Testis (tissue), 5 donors: Measurements from ENCODE around the gene NGRN. TPM values are rescaled to one million over a fixed set of nuclear protein-coding genes. Genes with fewer than 3 reads are reported as not detected.

ENCODE experiments used
- DNase-seq: peaks from one replicate; pipeline ENCODE4 v3.0.0-alpha.2; 2019
- H3K27ac ChIP-seq, 2 donors: fragments of 200-600 bp; sonication (generic); one replicate each; pipeline ENCODE4 v1.5.1; 2019
- H3K27me3 ChIP-seq: fragments of 200-600 bp; sonication (generic); one replicate; pipeline ENCODE4 v1.5.1; 2019
- H3K36me3 ChIP-seq: fragments of 200-600 bp; sonication (generic); one replicate; pipeline ENCODE4 v1.5.1; 2017; ENCODE audit warnings: low read depth; ENCODE audit errors: missing control alignments
- H3K4me1 ChIP-seq: fragments of 200-600 bp; sonication (generic); one replicate; pipeline ENCODE4 v1.5.1; 2019
- H3K4me3 ChIP-seq, 2 donors: fragments of 200-600 bp; sonication (generic); one replicate each; pipeline ENCODE4 v1.5.1; 2017 to 2019
- H3K9me3 ChIP-seq: fragments of 200-600 bp; sonication (generic); one replicate; pipeline ENCODE4 v1.5.1; 2017
- POLR2A ChIP-seq: fragments of 450-650 bp; IDR thresholded peaks from one replicate; pipeline ENCODE4 v1.6.1; 2017; ENCODE audit warnings: antibody characterized with exemption, mild to moderate bottlenecking, moderate library complexity
- WGBS, 2 donors: methylation state at CpG; one replicate each; pipeline ENCODE4 v1.1.5; 2018; 5-methylcytosine and 5-hydroxymethylcytosine counted together
- intact Hi-C: fragments of 100-400 bp; cut with DNase I; formaldehyde crosslinking; loops from one replicate; pipeline ENCODE4 v1.15.1; 2023; ENCODE audit warnings: low total_unique reads
- long read RNA-seq, 2 donors: transcript quantifications; one replicate each; lab custom pipeline, GENCODE V29; 2026
- polyA plus RNA-seq: library from polyadenylated mRNA; stranded (reverse); fragments of 350-450 nt; fragmentation: Illumina TruSeq; extraction: RNeasy Lipid Tissue Mini Kit (QIAGEN cat#74804); gene quantifications from one replicate; pipeline ENCODE4 v1.2.3, GENCODE V29; 2014; ENCODE audit warnings: low read depth, low replicate concordance; ENCODE audit not compliant: insufficient read depth
- total RNA-seq, 2 donors: library from RNA; depleted of rRNA; stranded (reverse); fragments of >200 nt; gene quantifications; one replicate each; pipeline ENCODE4 v1.2.3, GENCODE V29; 2016
- TF ChIP-seq, protein P1 (sequence below), 3 experiments: fragments of 450-650 bp in 2 of 3; fragments of 200-600 bp in 1 of 3; sonication (generic) in 1 of 3; IDR thresholded peaks; one replicate each; pipeline ENCODE4 v1.5.1; 2016 to 2019; ENCODE audit warnings: antibody characterized with exemption in 3 of 3, mild to moderate bottlenecking in 2 of 3, moderate library complexity in 1 of 3

NGRN gene, protein sequence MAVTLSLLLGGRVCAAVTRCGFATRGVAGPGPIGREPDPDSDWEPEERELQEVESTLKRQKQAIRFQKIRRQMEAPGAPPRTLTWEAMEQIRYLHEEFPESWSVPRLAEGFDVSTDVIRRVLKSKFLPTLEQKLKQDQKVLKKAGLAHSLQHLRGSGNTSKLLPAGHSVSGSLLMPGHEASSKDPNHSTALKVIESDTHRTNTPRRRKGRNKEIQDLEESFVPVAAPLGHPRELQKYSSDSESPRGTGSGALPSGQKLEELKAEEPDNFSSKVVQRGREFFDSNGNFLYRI
- total RNA-seq = 10 to 100 TPM; 86.1 to 95.6 TPM
- polyA plus RNA-seq = 82.9 TPM
- long read RNA-seq, donor 1, full-length matches to known transcripts = 120 of 120 reads
- long read RNA-seq, donor 1, partial matches to known transcripts = 0 of 120 reads
- long read RNA-seq, donor 1, other reads (novel, unspliced or antisense) = 0 of 120 reads
- long read RNA-seq, donor 2, full-length matches to known transcripts = 64 of 64 reads
- long read RNA-seq, donor 2, partial matches to known transcripts = 0 of 64 reads
- long read RNA-seq, donor 2, other reads (novel, unspliced or antisense) = 0 of 64 reads

- H3K4me3 ChIP-seq = peak within 1 kb of the TSS; percentile 78 to 81
- intact Hi-C loops = no loop called here
- WGBS, 2 donors = 0 to 1% methylated on average over 7 to 57 of the region's 59 CpGs
- peak within 1 kb of the TSS; percentile 91 to 94 for H3K27ac ChIP-seq
- H3K9me3 ChIP-seq = no peaks in the 10 kb centered on the region
- no peaks in the 10 kb centered on the region for H3K27me3 ChIP-seq
- no peaks in the 10 kb centered on the region for H3K36me3 ChIP-seq
- H3K4me1 ChIP-seq = peaks cover 35% of the 10 kb centered on the region
- TF ChIP-seq, protein P1, sequence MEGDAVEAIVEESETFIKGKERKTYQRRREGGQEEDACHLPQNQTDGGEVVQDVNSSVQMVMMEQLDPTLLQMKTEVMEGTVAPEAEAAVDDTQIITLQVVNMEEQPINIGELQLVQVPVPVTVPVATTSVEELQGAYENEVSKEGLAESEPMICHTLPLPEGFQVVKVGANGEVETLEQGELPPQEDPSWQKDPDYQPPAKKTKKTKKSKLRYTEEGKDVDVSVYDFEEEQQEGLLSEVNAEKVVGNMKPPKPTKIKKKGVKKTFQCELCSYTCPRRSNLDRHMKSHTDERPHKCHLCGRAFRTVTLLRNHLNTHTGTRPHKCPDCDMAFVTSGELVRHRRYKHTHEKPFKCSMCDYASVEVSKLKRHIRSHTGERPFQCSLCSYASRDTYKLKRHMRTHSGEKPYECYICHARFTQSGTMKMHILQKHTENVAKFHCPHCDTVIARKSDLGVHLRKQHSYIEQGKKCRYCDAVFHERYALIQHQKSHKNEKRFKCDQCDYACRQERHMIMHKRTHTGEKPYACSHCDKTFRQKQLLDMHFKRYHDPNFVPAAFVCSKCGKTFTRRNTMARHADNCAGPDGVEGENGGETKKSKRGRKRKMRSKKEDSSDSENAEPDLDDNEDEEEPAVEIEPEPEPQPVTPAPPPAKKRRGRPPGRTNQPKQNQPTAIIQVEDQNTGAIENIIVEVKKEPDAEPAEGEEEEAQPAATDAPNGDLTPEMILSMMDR (IDR thresholded peaks at IDR 0.05) = no peak
- TF ChIP-seq POLR2A = peak; percentile 79
- peak; percentile 97 for DNase-seq
These were observed at the start of gene NGRN for GRCh38 chr15:90265271-90266060. Gene NGRN, plus strand, starts transcription at chr15:90265672. Its CDS starts 41 bp downstream, at chr15:90265713.

GRCh38 chr15:90217671-90218394 is 47.6 kb upstream of the NGRN start:
- WGBS, 2 donors = 90 to 98% methylated on average over 2 to 9 of the region's 9 CpGs
- no peak overlapping the region for H3K27ac ChIP-seq
- DNase-seq = no peak
- H3K27me3 ChIP-seq = no peaks in the 10 kb centered on the region
- no peaks in the 10 kb centered on the region for H3K9me3 ChIP-seq
- intact Hi-C loops = loop anchor here (5.0 kb wide), 1 partner anchor 56 kb away; no protein-coding TSS in a partner anchor
- no peak for TF ChIP-seq POLR2A
- TF ChIP-seq, protein P1 (IDR thresholded peaks at IDR 0.05) = no peak
- no peaks in the 10 kb centered on the region for H3K36me3 ChIP-seq
- no peaks in the 10 kb centered on the region for H3K4me1 ChIP-seq
- no peak overlapping the region for H3K4me3 ChIP-seq

GRCh38 chr15:90219421-90220141 is 45.9 kb upstream of the NGRN start:
- Histone ChIP-seq H3K27ac (no peak overlapping the region), H3K4me1 (no peaks in the 10 kb centered on the region), H3K4me3 (no peak overlapping the region), H3K27me3 (no peaks in the 10 kb centered on the region), H3K9me3 (no peaks in the 10 kb centered on the region), H3K36me3 (no peaks in the 10 kb centered on the region)
- intact Hi-C loops = loop anchor here (5.0 kb wide), 1 partner anchor 57 kb away; no protein-coding TSS in a partner anchor
- no peak for DNase-seq
- no peak for TF ChIP-seq POLR2A
- TF ChIP-seq, protein P1 (IDR thresholded peaks at IDR 0.05) = peak; percentile 27 to 63 (median 30)
- WGBS, 2 donors = 75% methylated on average over 15 to 17 of the region's 17 CpGs
